HepG2 (cell line): ENCODE results near the gene HTRA2. TPM values are rescaled to one million over a fixed set of nuclear protein-coding genes. Genes with fewer than 3 reads are reported as not detected.
A peak's percentile ranks its signal among the peaks of the same experiment; 100 is the strongest.

ENCODE experiments used
- ARNT2 ChIP-seq: sonication (generic); formaldehyde crosslinking; IDR thresholded peaks from 2 replicates; pipeline ENCODE4 v1.8.0; 2022; ENCODE audit warnings: mild to moderate bottlenecking, low read depth, missing genetic modification reagents, moderate library complexity
- DZIP1 ChIP-seq: sonication (generic); formaldehyde crosslinking; IDR thresholded peaks from 2 replicates; pipeline ENCODE4 v1.5.0; 2020; ENCODE audit warnings: mild to moderate bottlenecking, missing genetic modification reagents
- GATA4 ChIP-seq: sonication (generic); IDR thresholded peaks from 2 replicates; pipeline ENCODE4 v1.6.1; 2016; ENCODE audit warnings: antibody characterized with exemption, low read depth, borderline replicate concordance
- HOXA7 ChIP-seq: sonication (generic); formaldehyde crosslinking; IDR thresholded peaks from 2 replicates; pipeline ENCODE4 v1.8.1; 2022; ENCODE audit warnings: mild to moderate bottlenecking, missing genetic modification reagents, moderate library complexity
- NCOA2 ChIP-seq: sonication (generic); formaldehyde crosslinking; IDR thresholded peaks from 2 replicates; pipeline ENCODE4 v1.8.0; 2022; ENCODE audit warnings: inconsistent platforms
- RERE ChIP-seq: IDR thresholded peaks from 2 replicates; pipeline ENCODE4 v1.6.1; 2016; ENCODE audit warnings: low read depth, missing genetic modification reagents, missing compliant biosample characterization
- ZBTB1 ChIP-seq: sonication (generic); formaldehyde crosslinking; IDR thresholded peaks from 2 replicates; pipeline ENCODE4 v1.4.0; 2020; ENCODE audit warnings: missing genetic modification reagents, borderline replicate concordance
- ZFP36L2 ChIP-seq: sonication (generic); formaldehyde crosslinking; IDR thresholded peaks from 2 replicates; pipeline ENCODE4 v1.4.0; 2020; ENCODE audit warnings: missing genetic modification reagents
- ZNF260 ChIP-seq: sonication (generic); formaldehyde crosslinking; IDR thresholded peaks from 2 replicates; pipeline ENCODE4 v1.4.0; 2020; ENCODE audit warnings: missing genetic modification reagents, low read depth, mild to moderate bottlenecking, borderline replicate concordance
- ZNF275 ChIP-seq: sonication (generic); formaldehyde crosslinking; IDR thresholded peaks from 2 replicates; pipeline ENCODE4 v1.8.0; 2022; ENCODE audit warnings: missing genetic modification reagents, mild to moderate bottlenecking, inconsistent platforms, borderline replicate concordance
- ZNF33B ChIP-seq: sonication (generic); formaldehyde crosslinking; IDR thresholded peaks from 2 replicates; pipeline ENCODE4 v1.5.1; 2020; ENCODE audit warnings: mild to moderate bottlenecking, missing genetic modification reagents
- ZNF768 ChIP-seq: sonication (generic); formaldehyde crosslinking; IDR thresholded peaks from 2 replicates; pipeline ENCODE4 v1.4.0; 2020; ENCODE audit warnings: missing genetic modification reagents
- polyA plus RNA-seq, 8 experiments: library from polyadenylated mRNA; depleted of rRNA in 3 of 8; stranded (reverse) in 7 of 8; unstranded in 1 of 8; fragments of >200 nt; fragmentation: Illumina TruSeq in 4 of 8; extraction: Trizol in 4 of 8; gene quantifications; 2 replicates each; pipeline versions ENCODE4 v1.2.1 to v1.2.3, GENCODE V29; 2011 to 2016; ENCODE audit warnings: low read depth in 4 of 8, missing spikeins in 1 of 8, mixed read lengths in 1 of 8; ENCODE audit not compliant: insufficient read depth in 1 of 8
- total RNA-seq, 5 experiments: library from RNA; depleted of rRNA; stranded (reverse); fragments of >200 nt; fragmentation: Illumina TruSeq; extraction: Trizol; gene quantifications; 2 replicates each; pipeline ENCODE4 v1.2.3, GENCODE V29; 2016; ENCODE audit warnings: low read depth in 1 of 5
- TF ChIP-seq, protein P1 (sequence below): sonication (generic); formaldehyde crosslinking; conservative IDR thresholded peaks from 2 replicates; pipeline ENCODE4 v1.4.0; 2020; ENCODE audit warnings: missing genetic modification reagents
- TF ChIP-seq, protein P2 (sequence below): sonication (generic); formaldehyde crosslinking; IDR thresholded peaks from 2 replicates; pipeline ENCODE4 v1.4.0; 2020; ENCODE audit warnings: missing genetic modification reagents

The HTRA2 gene
- total and polyA plus RNA-seq, 2 of the 13 experiments (the other 11 are each of a cell fraction or from before 2014, with no cell fraction given) = 47.7 to 50.3 TPM

- TF ChIP-seq, protein P1, sequence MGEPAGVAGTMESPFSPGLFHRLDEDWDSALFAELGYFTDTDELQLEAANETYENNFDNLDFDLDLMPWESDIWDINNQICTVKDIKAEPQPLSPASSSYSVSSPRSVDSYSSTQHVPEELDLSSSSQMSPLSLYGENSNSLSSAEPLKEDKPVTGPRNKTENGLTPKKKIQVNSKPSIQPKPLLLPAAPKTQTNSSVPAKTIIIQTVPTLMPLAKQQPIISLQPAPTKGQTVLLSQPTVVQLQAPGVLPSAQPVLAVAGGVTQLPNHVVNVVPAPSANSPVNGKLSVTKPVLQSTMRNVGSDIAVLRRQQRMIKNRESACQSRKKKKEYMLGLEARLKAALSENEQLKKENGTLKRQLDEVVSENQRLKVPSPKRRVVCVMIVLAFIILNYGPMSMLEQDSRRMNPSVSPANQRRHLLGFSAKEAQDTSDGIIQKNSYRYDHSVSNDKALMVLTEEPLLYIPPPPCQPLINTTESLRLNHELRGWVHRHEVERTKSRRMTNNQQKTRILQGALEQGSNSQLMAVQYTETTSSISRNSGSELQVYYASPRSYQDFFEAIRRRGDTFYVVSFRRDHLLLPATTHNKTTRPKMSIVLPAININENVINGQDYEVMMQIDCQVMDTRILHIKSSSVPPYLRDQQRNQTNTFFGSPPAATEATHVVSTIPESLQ (CRISPR knock-in tag) = no peak; the same call in 1 of the 2 replicates
- TF ChIP-seq ZNF768 = peak; percentile 54; the same call in 1 of the 2 replicates
- TF ChIP-seq ZNF260 (CRISPR knock-in tag) = no peak
- peak; percentile 84; the same call in 1 of the 2 replicates for TF ChIP-seq ZBTB1 (CRISPR knock-in tag)
- peak; percentile 65; the same call in 1 of the 2 replicates for TF ChIP-seq DZIP1
- peak; percentile 90 for TF ChIP-seq ZNF275
- peak; percentile 49 for TF ChIP-seq NCOA2 (CRISPR knock-in tag)
- TF ChIP-seq, protein P2, sequence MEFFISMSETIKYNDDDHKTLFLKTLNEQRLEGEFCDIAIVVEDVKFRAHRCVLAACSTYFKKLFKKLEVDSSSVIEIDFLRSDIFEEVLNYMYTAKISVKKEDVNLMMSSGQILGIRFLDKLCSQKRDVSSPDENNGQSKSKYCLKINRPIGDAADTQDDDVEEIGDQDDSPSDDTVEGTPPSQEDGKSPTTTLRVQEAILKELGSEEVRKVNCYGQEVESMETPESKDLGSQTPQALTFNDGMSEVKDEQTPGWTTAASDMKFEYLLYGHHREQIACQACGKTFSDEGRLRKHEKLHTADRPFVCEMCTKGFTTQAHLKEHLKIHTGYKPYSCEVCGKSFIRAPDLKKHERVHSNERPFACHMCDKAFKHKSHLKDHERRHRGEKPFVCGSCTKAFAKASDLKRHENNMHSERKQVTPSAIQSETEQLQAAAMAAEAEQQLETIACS (CRISPR knock-in tag) = 0 out of 2 replicates have a peak, but pooled peaks have one; percentile 55
- TF ChIP-seq ZFP36L2 (CRISPR knock-in tag) = no peak
- no peak for TF ChIP-seq HOXA7 (CRISPR knock-in tag)
- TF ChIP-seq ZNF33B (CRISPR knock-in tag) = no peak; the same call in none of the 2 replicates
- TF ChIP-seq ARNT2 = peak; percentile 68
- peak; percentile 58; the same call in 1 of the 2 replicates for TF ChIP-seq GATA4
- no peak for TF ChIP-seq RERE (CRISPR knock-in tag)
Measured at GRCh38 chr2:74529357-74530238, at the start of gene HTRA2, which contains the start of gene AUP1 (continued).
